NCI-H187 treated with DMSO at 0.1 percent for 48 hours (cell line): ENCODE results near the gene GLDN.
"Not testable (repeated sequence)": the region's sequence is repeated elsewhere in the genome, so short reads cannot be mapped to it uniquely, and the experiment has no call there.

Source experiments
- DNase-seq: peaks from one replicate; lab custom pipeline; 2025; lab: John Stamatoyannopoulos, UW

Gene GLDN

GRCh38 chr15:51388726-51389125 is 47.3 kb downstream of the GLDN start:
- DNase-seq, result no peak

- no peak for DNase-seq
These were observed 48.9 kb downstream of the GLDN start for GRCh38 chr15:51390241-51390965.

GRCh38 chr15:51390966-51391422 is 49.5 kb downstream of the GLDN start:
- DNase-seq, result no peak

- DNase-seq, result no peak
These were observed 55.5 kb downstream of the GLDN start for GRCh38 chr15:51396921-51397320.

GRCh38 chr15:51398626-51399025 is 57.2 kb downstream of the GLDN start:
- no peak for DNase-seq

- no peak for DNase-seq
These were observed 59.8 kb downstream of the GLDN start for GRCh38 chr15:51401051-51401780.

GRCh38 chr15:51401872-51402517 is 60.5 kb downstream of the GLDN start:
- no peak for DNase-seq

GRCh38 chr15:51403072-51403878 is 61.8 kb downstream of the GLDN start:
- no peak for DNase-seq

- DNase-seq, result no peak
These were observed 62.7 kb downstream of the GLDN start for GRCh38 chr15:51403946-51404695.

GRCh38 chr15:51405693-51406523 is 64.5 kb downstream of the GLDN start:
- no peak for DNase-seq

GRCh38 chr15:51414256-51414860 is 72.9 kb downstream of the GLDN start:
- no peak for DNase-seq

- DNase-seq, result no peak
These were observed 74.7 kb downstream of the GLDN start for GRCh38 chr15:51416129-51416528.

GRCh38 chr15:51423040-51423439 is 81.6 kb downstream of the GLDN start:
- DNase-seq, result not testable (repeated sequence)

GRCh38 chr15:51424780-51425179 is 83.3 kb downstream of the GLDN start:
- no peak for DNase-seq

- no peak for DNase-seq
These were observed 84.1 kb downstream of the GLDN start for GRCh38 chr15:51425517-51426040.

- no peak for DNase-seq
These were observed 97.1 kb downstream of the GLDN start for GRCh38 chr15:51438526-51438925.

- no peak for DNase-seq
These were observed 101.9 kb downstream of the GLDN start for GRCh38 chr15:51443282-51443914.

GRCh38 chr15:51444112-51444511 is 102.7 kb downstream of the GLDN start:
- DNase-seq, result no peak

- DNase-seq, result no peak
These were observed 103.4 kb downstream of the GLDN start for GRCh38 chr15:51444807-51445206.
